Measurements from ENCODE around the gene CCDC51. TPM values are rescaled to one million over a fixed set of nuclear protein-coding genes. Genes with fewer than 3 reads are reported as not detected.
"Not testable (repeated sequence)": the region's sequence is repeated elsewhere in the genome, so short reads cannot be mapped to it uniquely, and the experiment has no call there.

CCDC51 gene
- 10 to 100 TPM; 13.0 to 23.3 TPM for total RNA-seq

GRCh38 chr3:48439820-48440589, at the start of gene CCDC51, which contains the start of gene TMA7:
Gene CCDC51 (minus strand): TSS chr3:48440119. CDS start chr3:48435128, 4,991 bp downstream.
Gene TMA7 (plus strand): TSS chr3:48440257. CDS start chr3:48440297, 40 bp downstream.
- Mint-ChIP-seq H3K36me3 (peaks cover 6% of the 10 kb centered on the region), H3K4me1 (ENCODE audit: low read depth in 2 of 2) (peaks cover 24 to 31% of the 10 kb centered on the region in 2 donors), H3K9me3 (no peaks in the 10 kb centered on the region)

GRCh38 chr3:48486952-48487351, 47.0 kb upstream of the CCDC51 start:
- DNase-seq (ENCODE audit: low spot score) (no peak), ATAC-seq (no peak)
- no peaks in the 10 kb centered on the region for H3K4me1 Mint-ChIP-seq (ENCODE audit: low read depth in 2 of 2)
- H3K36me3 Mint-ChIP-seq, result no peaks in the 10 kb centered on the region
- no peak overlapping the region for H3K4me3 Mint-ChIP-seq
- H3K27ac Mint-ChIP-seq, result no peak overlapping the region
- no peaks in the 10 kb centered on the region for H3K27me3 Mint-ChIP-seq
- no peaks in the 10 kb centered on the region for H3K9me3 Mint-ChIP-seq

More at GRCh38 chr3:48439820-48440589, at the start of gene CCDC51, which contains the start of gene TMA7:
- Mint-ChIP-seq H3K27ac (peak within 1 kb of the TSS; percentile 81 to 89), H3K4me3 (peak within 1 kb of the TSS; percentile 98), H3K27me3 (no peaks in the 10 kb centered on the region)
- peak; percentile 99 to 100 for ATAC-seq
- peak; percentile 98 for DNase-seq (ENCODE audit: low spot score)

GRCh38 chr3:48482822-48483221, 42.9 kb upstream of the CCDC51 start:
- peaks cover 20 to 22% of the 10 kb centered on the region in 2 donors for H3K4me1 Mint-ChIP-seq (ENCODE audit: low read depth in 2 of 2)
- H3K36me3 Mint-ChIP-seq; DNase-seq (ENCODE audit: low spot score); H3K4me3 Mint-ChIP-seq; H3K27me3 Mint-ChIP-seq; H3K9me3 Mint-ChIP-seq; H3K27ac Mint-ChIP-seq; ATAC-seq: not testable (repeated sequence)

GRCh38 chr3:48480891-48481290, 41.0 kb upstream of the CCDC51 start:
- H3K4me1 Mint-ChIP-seq (ENCODE audit: low read depth in 2 of 2), result peaks cover 25 to 28% of the 10 kb centered on the region in 2 donors
- DNase-seq (ENCODE audit: low spot score); H3K27ac Mint-ChIP-seq; H3K27me3 Mint-ChIP-seq; H3K9me3 Mint-ChIP-seq; H3K36me3 Mint-ChIP-seq; ATAC-seq; H3K4me3 Mint-ChIP-seq: not testable (repeated sequence)

- H3K9me3 Mint-ChIP-seq, result no peaks in the 10 kb centered on the region
- no peaks in the 10 kb centered on the region for H3K27me3 Mint-ChIP-seq
- peak overlapping the region; percentile 94 to 99 for H3K27ac Mint-ChIP-seq
- peaks cover 32 to 36% of the 10 kb centered on the region in 2 donors for H3K4me1 Mint-ChIP-seq (ENCODE audit: low read depth in 2 of 2)
- DNase-seq (ENCODE audit: low spot score) (peak; percentile 64), ATAC-seq (peak; percentile 78 to 82)
- peak overlapping the region; percentile 95 for H3K4me3 Mint-ChIP-seq
- no peaks in the 10 kb centered on the region for H3K36me3 Mint-ChIP-seq
These were observed 39.0 kb upstream of the CCDC51 start for GRCh38 chr3:48478626-48479555.

GRCh38 chr3:48477959-48478520, 38.1 kb upstream of the CCDC51 start:
- DNase-seq (ENCODE audit: low spot score), result no peak

GRCh38 chr3:48476426-48477053, 36.6 kb upstream of the CCDC51 start:
- Mint-ChIP-seq H3K4me1 (ENCODE audit: low read depth in 2 of 2) (peaks cover 43 to 47% of the 10 kb centered on the region in 2 donors), H3K36me3 (no peaks in the 10 kb centered on the region), H3K27ac (peak overlapping the region; percentile 67 to 94), H3K27me3 (no peaks in the 10 kb centered on the region), H3K4me3 (no peak overlapping the region), H3K9me3 (no peaks in the 10 kb centered on the region)
- ATAC-seq (no peak), DNase-seq (ENCODE audit: low spot score) (no peak)

More at GRCh38 chr3:48477959-48478520, 38.1 kb upstream of the CCDC51 start:
- Mint-ChIP-seq H3K36me3 (no peaks in the 10 kb centered on the region), H3K27me3 (no peaks in the 10 kb centered on the region), H3K27ac (peak overlapping the region; percentile 94 to 99), H3K4me3 (peak overlapping the region; percentile 95), H3K4me1 (ENCODE audit: low read depth in 2 of 2) (peaks cover 39 to 43% of the 10 kb centered on the region in 2 donors), H3K9me3 (no peaks in the 10 kb centered on the region)
- peak in 1 of 2 donors; percentile 3 for ATAC-seq

- Mint-ChIP-seq H3K4me1 (ENCODE audit: low read depth in 2 of 2) (peaks cover 44 to 45% of the 10 kb centered on the region in 2 donors), H3K4me3 (peak overlapping the region; percentile 39), H3K27ac (peak overlapping the region; percentile 54 to 67), H3K9me3 (no peaks in the 10 kb centered on the region), H3K36me3 (no peaks in the 10 kb centered on the region), H3K27me3 (no peaks in the 10 kb centered on the region)
- DNase-seq (ENCODE audit: low spot score) (no peak), ATAC-seq (no peak)
These were observed 35.3 kb upstream of the CCDC51 start for GRCh38 chr3:48475188-48475587.

- no peak for ATAC-seq
- DNase-seq (ENCODE audit: low spot score), result no peak
- peak overlapping the region; percentile 39 for H3K4me3 Mint-ChIP-seq
- no peaks in the 10 kb centered on the region for H3K9me3 Mint-ChIP-seq
- H3K27ac Mint-ChIP-seq, result peak overlapping the region; percentile 54 to 67
- no peaks in the 10 kb centered on the region for H3K27me3 Mint-ChIP-seq
- no peaks in the 10 kb centered on the region for H3K36me3 Mint-ChIP-seq
- H3K4me1 Mint-ChIP-seq (ENCODE audit: low read depth in 2 of 2), result peaks cover 48% of the 10 kb centered on the region in 2 donors
These were observed 34.7 kb upstream of the CCDC51 start for GRCh38 chr3:48474619-48475018.

- Mint-ChIP-seq H3K27ac (peak overlapping the region; percentile 96 to 100), H3K4me1 (ENCODE audit: low read depth in 2 of 2) (peaks cover 49% of the 10 kb centered on the region in 2 donors)
- H3K36me3 Mint-ChIP-seq; H3K4me3 Mint-ChIP-seq; H3K27me3 Mint-ChIP-seq; ATAC-seq; DNase-seq (ENCODE audit: low spot score); H3K9me3 Mint-ChIP-seq: not testable (repeated sequence)
These were observed 34.1 kb upstream of the CCDC51 start for GRCh38 chr3:48474031-48474430.

- ATAC-seq (no peak), DNase-seq (ENCODE audit: low spot score) (no peak)
- H3K9me3 Mint-ChIP-seq, result no peaks in the 10 kb centered on the region
- H3K27ac Mint-ChIP-seq, result peak overlapping the region; percentile 96 to 100
- no peaks in the 10 kb centered on the region for H3K27me3 Mint-ChIP-seq
- H3K4me3 Mint-ChIP-seq, result peak overlapping the region; percentile 97
- no peaks in the 10 kb centered on the region for H3K36me3 Mint-ChIP-seq
- H3K4me1 Mint-ChIP-seq (ENCODE audit: low read depth in 2 of 2), result peaks cover 49% of the 10 kb centered on the region in 2 donors
These were observed 33.7 kb upstream of the CCDC51 start for GRCh38 chr3:48473617-48473952.

GRCh38 chr3:48472923-48473616, 33.2 kb upstream of the CCDC51 start:
- Mint-ChIP-seq H3K4me3 (peak overlapping the region; percentile 97), H3K36me3 (no peaks in the 10 kb centered on the region), H3K4me1 (ENCODE audit: low read depth in 2 of 2) (peaks cover 46 to 47% of the 10 kb centered on the region in 2 donors), H3K27me3 (no peaks in the 10 kb centered on the region), H3K27ac (peak overlapping the region; percentile 96 to 100), H3K9me3 (no peaks in the 10 kb centered on the region)
- DNase-seq (ENCODE audit: low spot score), result peak; percentile 94
- peak; percentile 93 to 94 for ATAC-seq

GRCh38 chr3:48472673-48472922, 32.7 kb upstream of the CCDC51 start:
- H3K36me3 Mint-ChIP-seq, result no peaks in the 10 kb centered on the region
- peak overlapping the region; percentile 96 to 100 for H3K27ac Mint-ChIP-seq

More at GRCh38 chr3:48472673-48472922, 32.7 kb upstream of the CCDC51 start:
- Mint-ChIP-seq H3K4me3 (peak overlapping the region; percentile 97), H3K27me3 (no peaks in the 10 kb centered on the region), H3K9me3 (no peaks in the 10 kb centered on the region), H3K4me1 (ENCODE audit: low read depth in 2 of 2) (peaks cover 46 to 47% of the 10 kb centered on the region in 2 donors)
- DNase-seq (ENCODE audit: low spot score) (no peak), ATAC-seq (peak in 1 of 2 donors; percentile 33)
